NCI-H2196 (cell line): ENCODE measurements around the gene CRACR2B.

Source experiments
- DNase-seq: peaks from one replicate; lab custom pipeline; 2025; ENCODE audit not compliant: unreplicated experiment; lab: John Stamatoyannopoulos, UW

CRACR2B gene

DNA sequence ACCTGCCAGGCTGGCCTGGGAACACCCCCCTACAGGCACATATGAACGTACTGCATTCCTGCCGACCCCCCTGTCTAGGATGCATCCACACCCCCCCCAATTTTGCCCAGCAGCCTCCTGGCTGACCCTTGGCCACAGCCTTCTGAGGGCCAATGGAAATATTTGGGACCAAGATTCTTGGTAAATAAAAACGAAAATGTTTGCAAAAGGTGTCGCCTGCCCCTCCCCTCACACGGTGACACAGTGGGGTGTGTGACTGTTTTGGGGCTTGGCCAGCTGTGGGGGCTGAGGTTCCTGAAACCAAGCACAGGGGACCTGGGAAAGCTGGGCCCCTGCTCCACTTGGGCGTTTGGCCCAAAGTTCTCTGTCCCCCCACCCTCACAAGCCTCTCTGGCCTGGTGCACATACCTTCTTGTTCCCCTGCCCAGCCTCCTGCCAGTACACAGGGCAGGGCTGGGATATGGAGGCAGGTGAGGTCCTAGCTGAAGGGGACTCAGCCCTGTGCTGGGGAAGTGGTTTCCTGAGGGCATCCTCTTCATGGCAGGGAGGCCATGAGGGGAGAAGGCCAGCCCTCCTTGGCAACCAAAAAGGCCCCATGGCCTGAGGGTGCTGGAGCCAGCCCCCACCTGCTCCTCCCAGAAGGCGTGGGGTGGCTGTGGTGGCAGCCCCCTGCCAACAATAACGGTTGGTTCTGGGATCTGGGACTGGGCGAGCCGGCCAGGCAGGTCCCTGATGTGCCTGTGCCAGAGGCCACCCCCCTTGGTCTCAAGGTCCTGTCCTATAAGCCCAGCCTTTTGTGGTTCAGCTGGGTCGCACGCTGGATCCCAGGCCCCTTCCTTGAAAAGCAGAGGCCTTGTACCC lies 2.1 kb upstream of the CRACR2B start:
- no peak for DNase-seq

DNA sequence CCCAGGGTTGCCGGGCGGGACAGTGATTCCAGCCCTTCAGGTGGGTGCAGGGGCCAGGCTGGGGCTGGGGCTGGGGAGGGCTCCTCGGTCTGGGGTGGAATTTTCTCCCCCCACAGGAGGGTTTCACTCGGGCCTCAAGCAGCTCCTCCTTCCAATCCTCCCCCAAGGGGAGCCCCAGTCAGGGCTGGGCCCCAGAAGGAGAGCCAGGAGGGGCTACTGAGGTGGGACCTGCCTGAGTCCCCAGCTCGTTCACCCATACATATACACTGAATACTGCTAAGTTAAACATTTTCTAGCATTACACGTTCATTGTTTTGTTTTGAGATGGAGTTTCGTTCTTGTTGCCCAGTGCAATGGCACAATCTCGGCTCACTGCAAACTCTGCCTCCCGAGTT lies 1.5 kb upstream of the CRACR2B start:
- DNase-seq: no peak

DNA sequence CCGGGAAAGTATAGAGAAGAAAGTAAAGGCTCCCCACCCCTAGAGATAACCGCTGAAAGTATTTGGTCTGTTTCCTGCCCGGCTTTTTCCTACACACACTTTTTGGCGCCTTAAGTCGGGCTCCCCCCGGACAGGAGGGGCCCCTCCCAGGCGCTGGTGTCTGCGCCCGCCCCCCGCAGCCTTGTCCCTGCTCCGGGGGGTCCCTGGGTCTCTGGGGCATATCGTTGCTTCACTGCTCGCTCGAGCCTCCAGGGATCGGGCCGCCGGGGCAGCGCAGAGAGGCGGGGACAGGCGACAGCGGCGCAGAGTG lies 928 bp upstream of the CRACR2B start:
- DNase-seq: no peak

DNA sequence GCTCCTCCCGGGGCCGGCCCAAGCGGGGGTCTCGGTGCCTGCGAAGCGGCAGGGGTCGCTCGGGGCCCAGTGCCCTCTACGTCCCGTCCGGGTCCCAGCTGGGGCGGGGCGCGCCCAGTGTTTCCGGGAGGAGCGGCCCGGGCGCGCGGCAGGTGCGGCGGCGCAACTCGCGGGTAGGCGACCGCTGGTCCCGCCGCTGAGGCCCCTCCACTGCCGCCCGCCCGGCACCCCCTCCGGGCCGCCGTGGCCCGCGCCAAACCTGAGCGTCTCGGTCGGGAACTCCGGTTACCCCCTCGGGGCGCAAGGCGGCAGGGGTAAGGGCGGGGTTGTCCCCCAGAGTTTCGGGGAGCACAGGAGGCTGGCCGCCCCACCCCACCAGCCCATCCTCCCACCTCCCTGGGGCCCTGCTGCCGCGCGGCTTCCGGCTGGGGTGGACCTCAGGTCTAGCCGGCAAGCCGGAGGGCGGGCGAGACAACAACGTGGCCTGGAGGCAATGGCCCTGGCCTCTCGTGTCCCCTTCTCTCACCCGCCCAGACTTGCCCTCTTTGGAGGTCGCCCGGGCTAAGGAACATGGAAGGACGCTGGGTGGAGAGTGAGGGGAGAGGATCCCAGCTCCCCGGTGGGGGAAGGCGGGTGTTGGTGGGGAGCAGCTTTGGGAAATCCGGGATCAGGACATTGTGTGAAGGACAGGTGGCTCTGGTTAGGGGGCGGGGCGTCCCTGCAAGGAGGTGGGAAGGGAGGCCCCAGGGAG lies 398 bp upstream of the CRACR2B start:
- peak; percentile 40 for DNase-seq

DNA sequence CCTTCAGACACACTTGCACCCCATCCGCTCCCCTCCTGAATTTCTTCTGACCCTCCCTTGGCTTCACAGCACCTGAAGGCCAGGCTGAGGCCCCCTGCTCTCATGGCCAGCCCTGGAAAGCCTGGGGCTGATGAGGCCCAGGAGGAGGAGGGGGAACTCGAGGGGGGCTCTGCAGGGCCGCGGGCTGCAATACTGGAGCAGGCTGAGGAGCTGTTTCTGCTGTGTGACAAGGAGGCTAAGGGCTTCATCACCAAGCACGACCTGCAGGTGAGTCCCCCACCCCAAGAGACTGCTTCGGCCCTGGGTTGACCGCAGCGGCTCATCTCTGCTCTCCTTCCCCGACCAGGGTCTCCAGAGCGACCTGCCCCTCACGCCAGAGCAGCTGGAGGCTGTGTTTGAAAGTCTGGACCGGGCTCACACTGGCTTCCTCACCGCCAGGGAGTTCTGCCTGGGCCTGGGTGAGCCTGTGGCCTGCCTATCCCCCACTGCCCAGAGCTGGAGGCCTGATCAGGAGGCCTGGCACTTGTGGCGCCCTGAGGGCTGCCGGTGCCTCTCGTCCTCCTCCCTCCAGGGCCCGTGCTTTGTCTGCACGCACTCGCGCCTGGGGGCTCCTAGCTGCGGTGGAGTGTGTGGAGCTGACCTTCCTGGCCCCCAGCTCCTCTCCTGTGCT lies 922 bp downstream of the CRACR2B start:
- no peak for DNase-seq

DNA sequence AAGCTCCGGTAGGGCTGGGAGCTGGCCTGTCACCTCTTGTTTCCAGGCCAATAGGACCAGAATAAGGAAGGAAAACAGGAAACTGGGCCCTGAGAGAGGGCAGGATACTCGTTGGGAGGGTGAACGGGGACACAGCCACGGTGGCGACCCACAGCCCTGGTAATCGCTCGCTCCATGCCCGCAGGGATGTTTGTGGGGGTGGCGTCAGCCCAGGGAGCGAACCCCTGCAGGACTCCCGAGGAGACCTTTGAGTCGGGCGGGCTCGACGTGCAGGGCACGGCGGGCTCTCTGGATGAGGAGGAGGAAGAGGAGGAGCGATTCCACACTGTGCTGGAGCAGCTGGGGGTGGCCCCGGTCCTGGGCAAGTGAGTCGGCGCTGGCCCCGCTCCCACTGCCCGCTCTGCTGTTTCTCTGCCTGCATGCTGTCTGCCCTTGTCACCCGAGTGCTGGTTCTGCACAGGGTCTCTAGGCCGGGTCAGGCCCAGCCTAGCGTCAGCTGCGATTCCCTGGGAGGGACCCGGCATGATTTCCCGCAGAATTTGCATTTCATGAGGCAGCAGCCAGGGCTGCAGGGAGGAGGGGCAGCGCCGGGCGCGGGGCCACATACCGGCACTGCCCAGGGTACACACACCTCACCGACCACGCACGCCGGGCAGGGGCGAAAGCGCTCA lies 1.6 kb downstream of the CRACR2B start:
- DNase-seq: no peak

DNA sequence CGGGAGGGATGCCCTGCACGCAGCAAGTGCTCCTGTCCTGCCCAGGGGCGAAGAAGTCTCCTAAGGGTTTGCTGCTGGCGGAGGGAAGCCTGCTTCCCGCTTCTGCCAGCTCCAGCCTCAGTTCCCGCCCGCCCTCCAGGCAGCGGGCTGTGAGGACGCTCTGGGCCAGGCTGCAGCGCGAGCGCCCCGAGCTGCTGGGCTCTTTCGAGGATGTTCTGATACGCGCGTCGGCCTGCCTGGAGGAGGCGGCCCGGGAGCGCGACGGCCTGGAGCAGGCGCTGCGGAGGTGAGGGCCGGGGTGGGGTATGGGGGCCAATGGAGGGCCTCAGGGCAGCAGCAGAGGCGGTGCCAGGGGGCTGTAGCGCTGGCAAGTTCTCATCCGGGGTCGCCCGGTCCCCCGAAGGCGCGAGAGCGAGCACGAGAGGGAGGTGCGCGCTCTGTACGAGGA lies 2.2 kb downstream of the CRACR2B start:
- no peak for DNase-seq

DNA sequence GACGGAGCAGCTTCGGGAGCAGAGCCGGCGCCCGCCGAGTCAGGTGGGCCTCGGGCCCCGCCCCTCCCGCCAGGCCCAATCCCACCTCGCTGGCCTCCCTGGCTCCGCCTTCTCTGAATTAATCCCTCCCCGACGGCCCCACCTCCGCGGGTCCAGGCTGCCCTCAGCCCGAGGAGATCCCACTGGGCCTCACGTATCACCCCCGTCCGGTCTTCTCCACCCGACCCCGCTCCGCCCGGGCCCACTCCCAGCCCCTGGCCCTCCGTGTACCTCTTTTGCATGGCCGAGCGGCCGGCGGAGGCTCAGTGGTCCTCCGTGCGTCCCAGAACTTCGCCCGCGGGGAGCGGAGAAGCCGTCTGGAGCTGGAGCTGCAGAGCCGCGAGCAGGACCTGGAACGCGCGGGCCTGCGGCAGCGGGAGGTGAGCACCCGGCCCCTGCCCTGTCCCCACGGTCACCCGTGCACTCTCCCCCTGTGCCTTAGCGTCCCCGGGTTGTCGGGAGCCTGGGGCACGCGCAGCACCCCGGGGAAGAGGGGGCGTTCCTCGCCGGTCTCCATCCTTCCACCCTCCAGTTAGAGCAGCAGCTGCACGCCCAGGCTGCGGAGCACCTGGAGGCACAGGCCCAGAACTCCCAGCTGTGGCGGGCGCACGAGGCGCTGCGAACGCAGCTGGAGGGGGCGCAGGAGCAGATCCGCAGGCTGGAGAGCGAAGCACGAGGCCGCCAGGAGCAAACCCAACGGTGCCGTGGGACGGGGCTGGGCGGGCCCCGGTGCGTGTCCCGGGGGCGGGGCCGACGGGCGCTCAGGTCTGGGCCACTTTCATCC lies 2.8 kb downstream of the CRACR2B start:
- no peak for DNase-seq

DNA sequence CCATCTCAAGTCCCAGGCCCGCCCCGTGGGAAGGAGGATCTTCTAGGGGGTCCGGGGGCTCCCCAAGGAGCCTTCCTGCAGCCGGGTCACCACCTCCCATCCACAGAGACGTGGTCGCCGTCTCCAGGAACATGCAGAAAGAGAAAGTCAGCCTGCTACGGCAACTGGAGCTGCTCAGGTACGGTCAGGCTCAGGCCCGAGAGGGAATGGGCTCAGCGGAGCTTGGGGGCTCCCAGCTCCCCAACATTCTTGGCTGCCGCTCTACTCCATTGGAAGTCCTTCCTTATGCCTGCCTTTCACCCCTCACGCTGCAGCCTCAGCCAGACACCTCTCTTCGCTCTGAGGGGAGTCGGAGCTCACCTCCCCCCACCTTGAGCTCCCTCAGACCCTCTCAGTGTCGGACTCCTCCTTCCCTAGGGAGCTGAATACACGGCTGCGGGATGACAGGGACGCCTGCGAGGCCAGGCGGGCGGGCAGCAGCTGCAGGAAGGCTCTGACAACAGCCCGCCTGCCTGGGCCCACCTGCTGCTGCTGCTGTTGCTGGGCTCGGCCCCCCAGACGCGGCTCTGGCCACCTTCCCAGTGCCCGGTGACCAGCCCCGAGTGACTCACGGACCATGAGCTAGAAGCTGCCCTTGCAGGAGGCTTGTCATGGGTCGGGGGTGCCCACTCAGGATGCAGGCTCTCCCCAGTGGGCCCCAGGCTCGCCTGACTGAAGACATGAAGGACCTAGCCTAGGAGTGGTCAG lies 3.6 kb downstream of the CRACR2B start:
- no peak for DNase-seq

DNA sequence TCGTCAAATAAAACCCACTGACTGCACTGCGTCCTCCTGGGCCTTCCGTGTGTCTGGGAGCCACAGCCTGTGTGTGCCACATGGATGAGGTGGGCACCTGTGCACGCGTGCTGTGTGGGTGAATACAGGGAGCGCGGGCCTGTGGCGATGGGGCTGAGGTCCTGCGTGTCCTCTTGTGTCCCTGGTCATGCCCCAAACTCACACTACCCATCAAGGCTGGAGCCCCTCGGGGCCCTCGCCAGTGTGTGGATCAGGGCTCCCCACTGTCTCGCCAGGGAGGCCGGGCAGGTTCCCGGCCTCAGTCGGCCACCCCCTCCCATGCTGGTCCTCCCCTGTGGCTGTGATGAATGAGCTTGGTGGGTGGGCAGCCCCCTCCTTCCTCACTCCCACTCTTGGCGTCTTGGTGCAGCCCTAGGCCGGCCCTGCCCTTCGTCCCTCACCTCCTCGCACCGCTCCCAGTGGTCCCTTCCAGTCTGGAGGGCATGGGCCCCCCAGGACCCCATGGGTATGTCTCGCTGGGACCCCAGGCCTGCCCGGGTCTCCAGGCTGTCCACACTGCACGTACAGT lies 4.3 kb downstream of the CRACR2B start:
- DNase-seq: no peak

DNA sequence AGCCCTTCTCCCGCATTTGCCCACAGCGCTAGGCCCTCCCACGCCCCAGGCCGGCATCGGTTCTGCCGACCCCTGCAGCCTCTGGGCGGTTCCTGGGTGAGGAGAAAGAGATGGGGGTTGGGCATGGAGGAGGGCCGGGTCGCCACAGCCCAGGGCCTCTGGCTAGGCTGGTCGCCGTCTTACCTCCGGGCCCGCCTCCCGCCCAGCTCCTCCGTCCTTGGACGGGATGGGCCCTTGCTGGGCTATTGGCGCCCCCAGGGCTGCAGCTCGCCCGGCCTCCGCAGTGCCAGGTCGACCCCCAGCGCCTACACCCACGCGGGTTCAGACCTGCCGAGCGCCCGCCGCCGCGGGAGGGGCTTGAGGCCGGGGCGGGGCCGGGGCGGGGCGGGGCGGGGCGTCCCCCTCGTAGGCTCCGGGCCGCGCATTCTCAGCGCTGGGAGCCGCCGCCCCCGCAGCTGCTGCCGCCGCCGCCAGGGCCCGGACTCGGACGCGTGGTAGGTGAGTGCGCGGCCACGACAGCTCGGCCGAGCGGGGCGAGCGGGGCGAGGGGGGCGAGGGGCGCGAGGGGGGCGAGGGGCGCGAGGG lies 4.9 kb downstream of the CRACR2B start, which contains the start of gene CD151:
CD151 (plus strand) TSS at position 424 of the 585 bp plus-strand sequence. CDS start 3,118 bp downstream, outside the sequence.
- peak; percentile 69 for DNase-seq

DNA sequence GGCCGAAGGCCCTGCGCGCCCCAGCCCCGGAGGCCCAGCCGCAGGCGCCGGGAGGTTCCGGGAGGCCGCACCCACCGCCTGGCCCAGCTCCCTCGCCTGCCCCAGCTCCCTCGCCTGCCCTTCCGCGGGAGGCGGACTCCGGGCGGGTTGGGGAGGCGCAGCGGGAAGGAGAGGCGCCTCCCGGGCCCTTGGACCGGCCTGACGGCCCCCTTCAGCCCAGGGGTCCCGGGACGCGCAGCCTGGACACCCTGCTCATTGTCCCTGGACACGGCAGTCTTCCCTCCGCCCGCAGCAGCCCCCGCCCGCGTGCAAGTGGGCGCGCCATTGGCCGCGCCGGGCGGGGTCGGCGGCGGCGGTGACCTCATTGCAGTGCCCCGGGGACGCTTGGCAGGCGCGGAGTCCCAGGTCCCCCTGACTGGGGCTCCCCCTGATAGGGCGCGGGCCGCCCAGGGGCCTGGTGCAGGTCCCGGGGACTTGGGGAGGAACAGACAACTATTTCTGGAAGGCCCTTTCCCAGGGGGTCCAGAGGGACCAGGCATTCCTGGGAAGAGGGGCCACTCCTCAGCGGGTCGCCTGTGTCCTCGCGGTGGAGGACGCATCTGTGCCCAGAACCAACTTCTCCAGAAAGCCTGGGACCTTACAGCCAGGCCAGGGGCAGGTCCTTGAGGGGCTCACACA lies 5.5 kb downstream of the CRACR2B start:
- peak; percentile 64 for DNase-seq

DNA sequence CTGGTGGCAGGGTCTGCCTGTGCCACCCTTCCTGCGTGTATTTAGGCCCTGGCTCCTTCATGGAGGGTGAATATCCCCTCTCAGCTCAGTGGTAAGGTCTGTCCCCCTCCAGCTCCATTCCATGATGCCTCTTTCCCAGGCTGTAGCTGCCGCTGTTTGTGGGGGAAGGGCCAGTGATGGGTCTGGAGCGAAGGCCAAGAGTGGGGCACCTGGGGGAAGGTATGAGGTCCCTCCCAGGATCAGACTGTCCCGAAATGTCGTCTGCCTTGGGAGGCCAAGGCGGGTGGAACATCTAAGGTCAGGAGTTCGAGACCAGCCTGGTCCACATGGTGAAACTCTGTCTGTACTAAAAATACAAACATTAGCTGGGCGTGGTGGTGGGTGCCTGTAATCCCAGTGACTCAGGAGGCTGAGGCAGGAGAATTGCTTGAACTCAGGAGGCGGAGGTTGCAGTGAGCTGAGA lies 6.2 kb downstream of the CRACR2B start:
- DNase-seq: no peak

DNA sequence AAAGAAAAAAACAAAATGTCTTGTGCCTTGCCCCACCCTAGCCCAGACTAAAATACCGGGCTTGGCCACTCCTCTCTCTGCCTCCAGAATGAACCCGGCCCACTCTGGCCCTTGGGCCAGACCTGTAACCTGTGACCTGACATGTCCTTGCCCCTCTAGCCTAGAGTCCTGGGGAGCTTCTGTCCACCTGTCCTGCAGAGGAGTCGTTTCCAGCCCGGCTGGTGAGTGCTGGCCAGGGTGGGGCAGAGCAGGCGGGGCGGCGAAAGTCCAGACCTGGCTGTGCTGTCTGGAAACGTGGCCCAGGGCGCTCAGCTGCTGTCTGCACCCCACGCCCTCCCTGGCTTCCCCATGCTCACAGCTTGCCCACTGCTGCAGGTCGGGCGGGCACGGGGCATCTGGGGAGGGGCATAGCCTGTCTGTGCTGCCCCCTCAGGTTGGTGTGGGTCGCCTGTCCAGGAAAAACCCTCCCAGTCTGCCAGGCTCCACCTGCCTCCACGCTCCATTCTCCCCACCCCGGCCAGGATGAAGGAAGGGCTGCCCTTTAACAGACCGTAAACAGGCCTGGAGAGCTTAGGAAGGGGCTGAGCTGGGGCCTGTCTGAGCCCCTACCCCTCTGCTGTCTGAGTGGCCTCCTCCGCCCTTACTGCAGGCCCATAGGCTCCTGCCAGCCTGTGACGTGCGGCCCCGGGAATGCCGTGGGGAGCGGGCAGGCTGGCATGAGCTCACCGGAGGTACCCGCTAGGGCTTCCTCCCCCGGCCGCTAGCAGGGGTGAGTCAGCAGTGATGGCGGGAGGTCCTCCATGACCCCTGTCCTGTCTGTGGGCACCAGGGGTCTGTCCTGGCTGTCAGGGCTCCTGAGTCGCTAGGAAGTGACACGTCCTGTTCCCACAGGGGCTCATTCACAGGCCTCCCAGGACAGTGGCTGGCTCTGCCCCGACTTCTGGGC lies 6.9 kb downstream of the CRACR2B start:
- DNase-seq: no peak

DNA sequence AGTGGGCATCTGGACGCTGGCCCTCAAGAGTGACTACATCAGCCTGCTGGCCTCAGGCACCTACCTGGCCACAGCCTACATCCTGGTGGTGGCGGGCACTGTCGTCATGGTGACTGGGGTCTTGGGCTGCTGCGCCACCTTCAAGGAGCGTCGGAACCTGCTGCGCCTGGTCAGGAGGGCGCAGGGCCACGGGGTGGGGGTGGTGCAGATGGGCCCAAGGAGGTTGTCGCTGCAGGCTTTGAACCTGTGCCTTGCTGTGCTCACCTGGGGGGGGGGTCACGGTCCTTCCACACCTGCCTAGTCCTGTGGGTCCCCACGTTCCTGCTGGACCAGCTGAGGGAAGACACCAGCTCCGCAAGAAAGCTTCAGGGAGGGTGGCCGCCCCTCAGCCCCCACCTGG lies 8.6 kb downstream of the CRACR2B start:
- no peak for DNase-seq

DNA sequence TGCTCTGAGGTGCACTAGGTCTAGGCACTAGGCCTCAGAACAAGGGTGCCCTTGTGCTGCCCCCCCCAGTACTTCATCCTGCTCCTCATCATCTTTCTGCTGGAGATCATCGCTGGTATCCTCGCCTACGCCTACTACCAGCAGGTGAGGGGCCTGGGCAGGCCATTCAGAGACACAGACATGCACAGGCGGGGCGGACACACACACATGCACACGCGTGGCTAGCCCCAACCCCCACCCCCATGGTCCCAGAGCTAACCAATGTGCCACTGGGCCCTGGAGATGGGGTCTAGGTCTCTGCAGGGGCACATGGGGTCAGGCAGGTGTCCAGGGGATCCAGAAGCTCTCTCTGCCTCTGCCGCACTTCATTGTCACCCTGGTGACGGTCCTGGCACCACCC lies 9.0 kb downstream of the CRACR2B start:
- no peak for DNase-seq
